Transverse colon (tissue), 4 donors: ENCODE data around the gene TGFB1.

Source experiments
- EP300 ChIP-seq: sonication (generic); formaldehyde crosslinking; IDR thresholded peaks from one replicate; pipeline ENCODE4 v1.6.1; 2017; ENCODE audit warnings: antibody characterized with exemption, low read depth
- POLR2A ChIP-seq: fragments of 450-650 bp; IDR thresholded peaks from one replicate; pipeline ENCODE4 v1.6.1; 2016; ENCODE audit warnings: antibody characterized with exemption, mild to moderate bottlenecking, moderate library complexity
- POLR2AphosphoS5 ChIP-seq, 3 donors: sonication (generic); formaldehyde crosslinking; IDR thresholded peaks; one replicate each; pipeline ENCODE4 v1.6.1; 2016; ENCODE audit warnings: antibody characterized with exemption in 3 of 3
- TF ChIP-seq, protein P1 (sequence below), 5 experiments: fragments of 200-600 bp in 3 of 5; fragments of 450-650 bp in 2 of 5; sonication (generic) in 3 of 5; IDR thresholded peaks; 1 replicate in 2 of 5; 2 replicates in 3 of 5; pipeline ENCODE4 v1.5.1; 2016 to 2017; ENCODE audit warnings: antibody characterized with exemption in 5 of 5, inconsistent platforms in 3 of 5, mild to moderate bottlenecking in 2 of 5, moderate library complexity in 1 of 5

DNA sequence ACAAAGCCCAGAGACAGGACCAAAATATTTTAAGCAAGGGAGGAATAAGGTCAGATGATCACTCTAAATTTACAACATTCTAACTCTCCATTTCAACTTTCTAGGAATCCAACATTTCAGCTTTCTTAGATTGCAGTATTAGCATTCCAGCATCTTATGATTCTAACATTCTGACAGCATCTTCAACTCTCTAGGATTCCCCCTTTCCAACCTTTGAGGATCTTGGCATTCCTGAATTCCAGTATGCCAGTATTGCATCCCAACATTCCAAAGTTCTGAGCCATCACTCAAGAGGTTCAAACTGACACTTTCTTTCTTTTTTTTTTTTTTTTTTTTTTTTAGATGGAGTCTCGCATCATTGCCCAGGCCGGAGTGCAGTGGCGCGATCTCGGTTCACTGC, 13.8 kb downstream of the TGFB1 start:
- TF ChIP-seq, protein P1, sequence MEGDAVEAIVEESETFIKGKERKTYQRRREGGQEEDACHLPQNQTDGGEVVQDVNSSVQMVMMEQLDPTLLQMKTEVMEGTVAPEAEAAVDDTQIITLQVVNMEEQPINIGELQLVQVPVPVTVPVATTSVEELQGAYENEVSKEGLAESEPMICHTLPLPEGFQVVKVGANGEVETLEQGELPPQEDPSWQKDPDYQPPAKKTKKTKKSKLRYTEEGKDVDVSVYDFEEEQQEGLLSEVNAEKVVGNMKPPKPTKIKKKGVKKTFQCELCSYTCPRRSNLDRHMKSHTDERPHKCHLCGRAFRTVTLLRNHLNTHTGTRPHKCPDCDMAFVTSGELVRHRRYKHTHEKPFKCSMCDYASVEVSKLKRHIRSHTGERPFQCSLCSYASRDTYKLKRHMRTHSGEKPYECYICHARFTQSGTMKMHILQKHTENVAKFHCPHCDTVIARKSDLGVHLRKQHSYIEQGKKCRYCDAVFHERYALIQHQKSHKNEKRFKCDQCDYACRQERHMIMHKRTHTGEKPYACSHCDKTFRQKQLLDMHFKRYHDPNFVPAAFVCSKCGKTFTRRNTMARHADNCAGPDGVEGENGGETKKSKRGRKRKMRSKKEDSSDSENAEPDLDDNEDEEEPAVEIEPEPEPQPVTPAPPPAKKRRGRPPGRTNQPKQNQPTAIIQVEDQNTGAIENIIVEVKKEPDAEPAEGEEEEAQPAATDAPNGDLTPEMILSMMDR (IDR thresholded peaks at IDR 0.05) = no peak
- no peak for TF ChIP-seq EP300
- TF ChIP-seq POLR2AphosphoS5 (IDR thresholded peaks at IDR 0.05) = no peak
- TF ChIP-seq POLR2A = no peak
